ENCODE measurements around the gene ZNF646.

ZNF646 gene

DNA sequence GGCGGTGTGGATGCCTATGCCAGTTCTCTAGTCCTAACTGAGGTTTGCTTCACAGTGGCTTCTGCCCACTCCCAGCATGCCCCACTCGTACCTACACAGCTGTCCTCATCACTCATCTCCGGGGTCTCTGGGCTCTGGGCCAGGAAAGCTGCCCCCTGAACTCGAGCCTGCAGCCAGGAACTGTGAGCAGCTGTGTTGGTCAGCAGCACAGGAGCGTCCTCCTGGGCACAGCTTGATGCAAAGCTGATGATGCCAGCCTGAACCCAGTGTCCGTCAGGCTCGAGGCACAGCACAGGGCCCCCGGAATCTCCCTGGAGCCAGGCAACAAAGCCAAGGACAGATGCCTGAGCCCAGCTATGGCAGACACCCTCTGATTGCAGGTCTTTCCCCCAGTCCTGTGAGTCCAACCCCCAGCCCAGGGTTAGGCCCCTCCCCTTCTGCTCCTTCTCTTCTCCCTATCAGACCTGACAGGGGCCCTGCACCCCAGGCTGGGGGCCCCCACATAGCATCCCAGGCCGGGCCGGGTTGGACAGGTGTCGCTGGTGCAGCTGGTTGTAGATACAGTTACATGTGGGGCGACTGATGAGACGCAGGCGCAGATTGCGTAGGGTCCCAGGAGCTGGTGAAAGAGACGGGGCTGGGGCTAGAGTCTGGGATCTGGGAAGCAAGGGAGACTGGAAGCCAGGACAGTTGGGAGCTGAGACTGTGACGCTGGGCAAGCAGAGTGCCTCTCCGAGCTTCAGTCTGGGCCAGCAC, 11.8 kb downstream of the ZNF646 start:
- no peak overlapping the region for H3K27ac ChIP-seq (ENCODE audit: low read depth, low read length)
- no peaks in the 10 kb centered on the region for H3K27me3 ChIP-seq (ENCODE audit: insufficient read depth, low read length)
- no peak overlapping the region for H2AFZ ChIP-seq (ENCODE audit: low read length, unreplicated experiment)
- peaks cover 19% of the 10 kb centered on the region for H3K79me2 ChIP-seq (ENCODE audit: control insufficient read depth, insufficient read depth, low read length, unreplicated experiment)
- H3K4me3 ChIP-seq (ENCODE audit: low read depth, low read length) = no peak overlapping the region
- H3K36me3 ChIP-seq (ENCODE audit: insufficient read depth, low read length) = peaks cover 7% of the 10 kb centered on the region; the same call in 1 of the 2 replicates
- H3K4me1 ChIP-seq (ENCODE audit: control insufficient read depth, insufficient read depth, low read length, unreplicated experiment) = peaks cover 8% of the 10 kb centered on the region

DNA sequence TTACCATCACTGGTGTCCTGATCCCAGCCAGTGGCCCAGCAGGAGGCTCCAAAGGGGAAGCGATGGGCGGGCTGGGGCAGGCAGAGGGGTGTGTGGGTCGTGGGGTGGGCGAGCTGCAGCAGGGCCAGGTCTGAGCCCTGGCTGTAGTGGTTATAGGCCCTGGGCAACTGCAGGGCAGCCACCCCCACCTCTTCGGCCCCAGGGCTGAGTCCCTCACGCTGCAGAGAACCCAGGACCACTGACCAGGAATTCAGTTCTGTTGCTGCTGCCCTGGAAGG, 12.3 kb downstream of the ZNF646 start:
- Histone ChIP-seq H3K4me1 (ENCODE audit: control insufficient read depth, insufficient read depth, low read length, unreplicated experiment) (peaks cover 8% of the 10 kb centered on the region), H3K36me3 (ENCODE audit: insufficient read depth, low read length) (peaks cover 7% of the 10 kb centered on the region; the same call in 1 of the 2 replicates), H3K4me3 (ENCODE audit: low read depth, low read length) (no peak overlapping the region), H3K79me2 (ENCODE audit: control insufficient read depth, insufficient read depth, low read length, unreplicated experiment) (peaks cover 24% of the 10 kb centered on the region), H2AFZ (ENCODE audit: low read length, unreplicated experiment) (no peak overlapping the region), H3K27me3 (ENCODE audit: insufficient read depth, low read length) (no peaks in the 10 kb centered on the region), H3K27ac (ENCODE audit: low read depth, low read length) (no peak overlapping the region)

DNA sequence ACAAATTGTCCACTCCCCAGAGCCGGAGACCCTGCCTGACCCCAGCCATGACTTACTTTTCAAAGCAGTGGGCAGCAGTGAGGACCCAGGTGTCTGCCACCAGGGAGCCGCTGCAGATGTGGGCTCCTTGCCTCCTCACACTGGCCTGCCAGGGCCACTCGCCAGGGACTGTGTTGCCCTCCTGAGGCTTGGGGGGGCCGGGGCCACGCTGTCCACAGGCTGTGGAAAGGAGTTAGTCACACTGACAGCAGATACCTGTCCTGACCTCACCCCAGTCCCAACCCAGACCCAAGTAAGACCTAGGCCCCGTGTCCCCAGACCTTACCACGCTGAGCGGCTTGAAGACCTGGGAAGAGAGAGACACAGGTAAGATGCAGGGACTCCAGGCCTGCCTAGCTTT, 13.3 kb downstream of the ZNF646 start:
- Histone ChIP-seq H3K27ac (ENCODE audit: low read depth, low read length) (no peak overlapping the region), H3K27me3 (ENCODE audit: insufficient read depth, low read length) (no peaks in the 10 kb centered on the region), H3K4me3 (ENCODE audit: low read depth, low read length) (no peak overlapping the region), H3K79me2 (ENCODE audit: control insufficient read depth, insufficient read depth, low read length, unreplicated experiment) (peaks cover 28% of the 10 kb centered on the region), H2AFZ (ENCODE audit: low read length, unreplicated experiment) (no peak overlapping the region), H3K4me1 (ENCODE audit: control insufficient read depth, insufficient read depth, low read length, unreplicated experiment) (peaks cover 8% of the 10 kb centered on the region), H3K36me3 (ENCODE audit: insufficient read depth, low read length) (peaks cover 7% of the 10 kb centered on the region; the same call in 1 of the 2 replicates)

DNA sequence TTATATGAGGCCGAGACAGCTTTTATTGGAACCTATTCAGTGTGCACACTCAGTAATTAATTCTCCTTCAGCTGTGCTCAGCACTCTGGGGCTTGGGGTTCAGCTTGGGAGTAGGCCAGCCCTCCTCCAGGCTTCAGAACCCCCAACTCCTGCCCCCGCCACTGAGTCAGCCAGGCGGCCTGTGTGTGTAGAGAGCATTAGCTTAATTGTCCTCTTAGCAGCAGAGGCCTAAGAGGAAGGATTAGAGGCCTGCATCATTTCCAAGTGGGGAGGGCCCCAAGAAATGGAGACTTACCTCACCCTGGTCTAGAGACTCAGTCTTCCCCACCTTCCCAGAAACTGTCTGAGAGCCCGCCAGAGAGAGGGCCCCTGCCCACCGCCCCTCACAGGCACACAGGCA, 13.7 kb downstream of the ZNF646 start:
- H3K4me3 ChIP-seq (ENCODE audit: low read depth, low read length) = no peak overlapping the region
- H3K79me2 ChIP-seq (ENCODE audit: control insufficient read depth, insufficient read depth, low read length, unreplicated experiment) = peaks cover 33% of the 10 kb centered on the region
- H3K27ac ChIP-seq (ENCODE audit: low read depth, low read length) = no peak overlapping the region
- H3K4me1 ChIP-seq (ENCODE audit: control insufficient read depth, insufficient read depth, low read length, unreplicated experiment) = peaks cover 10% of the 10 kb centered on the region
- H3K27me3 ChIP-seq (ENCODE audit: insufficient read depth, low read length) = no peaks in the 10 kb centered on the region
- no peak overlapping the region for H2AFZ ChIP-seq (ENCODE audit: low read length, unreplicated experiment)
- H3K36me3 ChIP-seq (ENCODE audit: insufficient read depth, low read length) = peaks cover 7% of the 10 kb centered on the region; the same call in 1 of the 2 replicates

DNA sequence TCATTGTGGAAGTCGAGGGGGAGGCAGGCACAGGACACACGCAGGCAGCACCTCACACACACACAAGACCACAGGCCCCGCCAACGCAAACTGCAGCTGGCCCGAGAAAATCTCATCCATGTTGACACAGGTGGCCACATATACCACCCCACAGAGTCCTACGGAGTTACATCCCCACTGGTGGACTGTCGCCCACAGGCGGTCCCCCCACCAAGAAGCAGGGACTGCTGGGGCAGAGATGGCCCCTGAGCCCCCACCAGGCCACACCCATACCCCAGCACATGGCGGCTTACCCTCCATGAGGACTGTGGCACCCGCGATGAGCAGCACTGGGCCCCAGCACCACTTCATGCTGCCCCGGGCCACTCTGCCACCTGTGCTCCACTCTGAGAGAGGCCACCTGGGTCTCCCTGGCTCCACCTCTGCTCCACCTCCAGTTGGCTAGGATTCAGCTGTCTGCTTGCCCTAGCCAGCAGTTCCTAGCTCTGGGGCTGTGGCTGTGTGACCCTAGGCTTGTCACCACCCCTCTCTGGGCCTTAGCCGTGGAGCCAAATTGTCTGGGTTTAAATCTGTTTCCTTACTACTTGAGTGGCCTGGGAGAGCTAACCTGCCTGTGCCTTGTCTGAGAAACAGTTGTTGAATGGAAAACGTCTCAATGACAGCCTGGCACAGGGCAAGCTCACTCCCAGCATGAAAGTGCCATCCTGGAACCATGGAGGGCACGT, 14.4 kb downstream of the ZNF646 start, which contains the start of gene PRSS53:
PRSS53 (minus strand) TSS at position 485 of the 725 bp plus-strand sequence; CDS start at position 351, 134 bp downstream.
- no peaks in the 10 kb centered on the region for H3K27me3 ChIP-seq (ENCODE audit: insufficient read depth, low read length)
- H3K36me3 ChIP-seq (ENCODE audit: insufficient read depth, low read length) = peaks cover 7% of the 10 kb centered on the region; the same call in 1 of the 2 replicates
- peaks cover 38% of the 10 kb centered on the region for H3K79me2 ChIP-seq (ENCODE audit: control insufficient read depth, insufficient read depth, low read length, unreplicated experiment)
- H3K27ac ChIP-seq (ENCODE audit: low read depth, low read length) = no peak within 1 kb of the TSS
- no peak within 1 kb of the TSS for H3K4me3 ChIP-seq (ENCODE audit: low read depth, low read length)
- H3K4me1 ChIP-seq (ENCODE audit: control insufficient read depth, insufficient read depth, low read length, unreplicated experiment) = peaks cover 10% of the 10 kb centered on the region
- H2AFZ ChIP-seq (ENCODE audit: low read length, unreplicated experiment) = no peak within 1 kb of the TSS

DNA sequence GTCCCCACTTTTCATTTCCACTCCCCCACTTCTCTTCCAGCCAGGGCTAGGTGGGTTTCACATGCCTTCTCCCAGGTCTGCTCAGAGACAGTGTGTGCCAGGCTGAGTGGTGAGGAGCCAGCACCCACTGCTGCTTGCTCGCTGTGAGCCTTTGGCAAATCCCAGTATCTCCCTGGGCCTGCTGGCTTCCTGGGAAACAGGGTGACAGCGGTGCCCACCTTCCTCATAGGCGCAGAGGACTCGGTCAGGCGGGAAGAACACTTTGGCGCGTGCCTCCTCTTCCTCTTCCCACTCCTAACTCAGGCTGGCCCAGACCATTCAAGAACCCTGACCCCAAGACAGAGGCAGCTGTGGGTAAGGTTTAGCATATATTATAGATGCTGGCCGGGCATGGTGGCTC, 15.0 kb downstream of the ZNF646 start:
- Histone ChIP-seq H3K4me1 (ENCODE audit: control insufficient read depth, insufficient read depth, low read length, unreplicated experiment) (peaks cover 10% of the 10 kb centered on the region), H3K27me3 (ENCODE audit: insufficient read depth, low read length) (no peaks in the 10 kb centered on the region), H3K27ac (ENCODE audit: low read depth, low read length) (no peak overlapping the region), H2AFZ (ENCODE audit: low read length, unreplicated experiment) (no peak overlapping the region), H3K79me2 (ENCODE audit: control insufficient read depth, insufficient read depth, low read length, unreplicated experiment) (peaks cover 44% of the 10 kb centered on the region), H3K36me3 (ENCODE audit: insufficient read depth, low read length) (peaks cover 2% of the 10 kb centered on the region; the same call in 1 of the 2 replicates), H3K4me3 (ENCODE audit: low read depth, low read length) (no peak overlapping the region)

DNA sequence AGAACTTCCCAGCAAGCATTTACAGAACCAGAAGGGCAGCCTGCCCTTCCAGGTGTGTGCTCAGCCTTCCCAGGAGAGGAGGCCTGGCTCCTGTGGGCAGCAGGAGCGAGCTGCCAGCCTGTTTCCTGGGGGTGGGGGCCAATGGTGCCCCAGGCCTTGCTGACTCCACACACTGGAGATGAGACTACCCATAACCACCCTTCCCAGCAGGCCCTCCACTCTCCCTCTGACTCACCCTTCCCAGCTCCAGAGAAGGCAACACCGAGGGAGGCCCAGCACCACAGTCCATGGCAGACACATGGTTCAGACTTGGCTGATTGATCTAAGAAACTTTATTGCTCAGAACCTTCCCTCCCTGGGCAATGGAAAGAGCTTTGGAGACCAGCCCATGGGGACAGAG, 16.3 kb downstream of the ZNF646 start:
- no peak overlapping the region for H3K27ac ChIP-seq (ENCODE audit: low read depth, low read length)

DNA sequence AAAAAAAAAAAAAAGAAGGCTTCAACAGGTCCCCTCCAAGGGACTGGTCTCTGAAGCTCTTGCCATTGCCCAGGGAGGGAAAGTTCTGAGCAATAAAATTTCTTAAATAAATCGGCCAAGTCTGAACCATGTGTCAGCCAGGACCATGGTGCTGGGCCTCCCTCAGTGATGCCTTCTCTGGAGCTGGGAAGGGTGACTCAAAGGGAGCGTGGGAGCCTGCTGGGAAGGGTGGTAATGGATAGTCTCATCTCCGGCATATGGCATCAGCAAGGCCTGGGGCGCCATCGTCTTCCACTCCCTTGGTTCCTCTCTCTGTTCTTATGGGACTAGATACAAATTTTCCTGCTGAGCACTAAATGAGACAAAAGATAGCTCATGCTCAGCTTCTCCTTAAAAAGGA, 18.1 kb downstream of the ZNF646 start:
- Histone ChIP-seq H3K27me3 (ENCODE audit: insufficient read depth, low read length) (no peaks in the 10 kb centered on the region), H2AFZ (ENCODE audit: low read length, unreplicated experiment) (no peak overlapping the region), H3K79me2 (ENCODE audit: control insufficient read depth, insufficient read depth, low read length, unreplicated experiment) (peaks cover 47% of the 10 kb centered on the region), H3K27ac (ENCODE audit: low read depth, low read length) (no peak overlapping the region; the same call in 1 of the 2 replicates), H3K36me3 (ENCODE audit: insufficient read depth, low read length) (no peaks in the 10 kb centered on the region), H3K4me1 (ENCODE audit: control insufficient read depth, insufficient read depth, low read length, unreplicated experiment) (peaks cover 10% of the 10 kb centered on the region), H3K4me3 (ENCODE audit: low read depth, low read length) (no peak overlapping the region)

More for the DNA sequence above, 16.3 kb downstream of the ZNF646 start:
- peaks cover 10% of the 10 kb centered on the region for H3K4me1 ChIP-seq (ENCODE audit: control insufficient read depth, insufficient read depth, low read length, unreplicated experiment)
- H3K4me3 ChIP-seq (ENCODE audit: low read depth, low read length) = no peak overlapping the region
- no peaks in the 10 kb centered on the region for H3K36me3 ChIP-seq (ENCODE audit: insufficient read depth, low read length)
- no peaks in the 10 kb centered on the region for H3K27me3 ChIP-seq (ENCODE audit: insufficient read depth, low read length)
- H2AFZ ChIP-seq (ENCODE audit: low read length, unreplicated experiment) = no peak overlapping the region
- H3K79me2 ChIP-seq (ENCODE audit: control insufficient read depth, insufficient read depth, low read length, unreplicated experiment) = peaks cover 47% of the 10 kb centered on the region

DNA sequence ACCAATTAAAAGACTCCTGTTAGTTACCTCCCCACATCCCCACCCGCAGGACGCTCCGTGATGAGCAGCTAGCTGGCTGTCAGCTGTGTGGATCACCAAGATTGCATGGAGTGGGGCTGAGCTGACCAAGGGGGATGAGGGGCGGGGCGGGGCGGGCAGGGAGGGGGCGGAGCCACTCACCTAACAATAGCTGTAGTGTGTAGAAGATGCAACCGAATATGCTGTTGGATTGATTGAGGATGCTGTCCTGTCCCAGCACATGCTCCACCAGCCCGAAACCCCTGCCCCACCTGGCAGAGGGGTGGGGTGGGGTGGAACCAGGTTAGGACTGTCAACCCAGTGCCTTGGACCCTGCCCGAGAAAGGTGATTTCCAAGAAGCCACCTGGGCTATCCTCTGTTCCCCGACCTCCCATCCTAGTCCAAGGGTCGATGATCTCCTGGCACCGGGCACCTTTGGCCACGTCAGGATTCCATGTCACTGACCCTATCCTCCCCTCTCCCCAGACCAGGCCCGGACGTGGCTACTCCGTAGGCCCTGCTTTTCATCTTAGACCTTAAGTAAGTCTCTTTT, 19.0 kb downstream of the ZNF646 start:
- no peak overlapping the region for H3K27ac ChIP-seq (ENCODE audit: low read depth, low read length)

DNA sequence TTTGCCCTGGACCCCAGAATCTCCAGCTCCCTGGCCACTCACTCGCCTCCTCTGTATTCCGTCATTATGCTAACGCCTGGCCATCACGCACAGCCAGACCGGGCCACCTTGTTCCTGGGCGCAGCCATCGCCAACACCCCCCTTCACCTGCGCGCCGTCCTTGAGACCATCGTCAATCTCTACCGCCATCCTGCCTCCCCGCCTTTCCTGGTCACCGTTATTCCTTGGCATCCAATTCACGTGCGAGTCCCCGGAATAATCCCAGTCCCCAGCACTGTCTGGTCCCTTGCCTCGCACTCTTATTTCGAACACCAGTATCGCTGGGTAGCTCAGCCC, 19.8 kb downstream of the ZNF646 start:
- Histone ChIP-seq H3K4me3 (ENCODE audit: low read depth, low read length) (peak overlapping the region; percentile 93), H3K27me3 (ENCODE audit: insufficient read depth, low read length) (no peaks in the 10 kb centered on the region), H3K36me3 (ENCODE audit: insufficient read depth, low read length) (no peaks in the 10 kb centered on the region), H3K79me2 (ENCODE audit: control insufficient read depth, insufficient read depth, low read length, unreplicated experiment) (peaks cover 38% of the 10 kb centered on the region), H2AFZ (ENCODE audit: low read length, unreplicated experiment) (peak overlapping the region; percentile 58), H3K4me1 (ENCODE audit: control insufficient read depth, insufficient read depth, low read length, unreplicated experiment) (peaks cover 10% of the 10 kb centered on the region), H3K27ac (ENCODE audit: low read depth, low read length) (peak overlapping the region; percentile 25)

More for the DNA sequence above, 19.0 kb downstream of the ZNF646 start:
- Histone ChIP-seq H3K27me3 (ENCODE audit: insufficient read depth, low read length) (no peaks in the 10 kb centered on the region), H3K79me2 (ENCODE audit: control insufficient read depth, insufficient read depth, low read length, unreplicated experiment) (peaks cover 46% of the 10 kb centered on the region), H3K36me3 (ENCODE audit: insufficient read depth, low read length) (no peaks in the 10 kb centered on the region), H3K4me1 (ENCODE audit: control insufficient read depth, insufficient read depth, low read length, unreplicated experiment) (peaks cover 10% of the 10 kb centered on the region), H2AFZ (ENCODE audit: low read length, unreplicated experiment) (no peak overlapping the region), H3K4me3 (ENCODE audit: low read depth, low read length) (peak overlapping the region; percentile 93)
